CD4-positive, alpha-beta T cell treated with Interleukin-21 for 1 hour (primary cell): ENCODE data around the gene CORO2B.
"Not testable (repeated sequence)": the region's sequence is repeated elsewhere in the genome, so short reads cannot be mapped to it uniquely, and the experiment has no call there.

Experiments used
- DNase-seq: peaks from one replicate; pipeline ENCODE4 v3.0.0-alpha.2; 2020

CORO2B gene

GRCh38 chr15:68593341-68593740 lies 14.5 kb downstream of the CORO2B start:
- DNase-seq = no peak

DNA sequence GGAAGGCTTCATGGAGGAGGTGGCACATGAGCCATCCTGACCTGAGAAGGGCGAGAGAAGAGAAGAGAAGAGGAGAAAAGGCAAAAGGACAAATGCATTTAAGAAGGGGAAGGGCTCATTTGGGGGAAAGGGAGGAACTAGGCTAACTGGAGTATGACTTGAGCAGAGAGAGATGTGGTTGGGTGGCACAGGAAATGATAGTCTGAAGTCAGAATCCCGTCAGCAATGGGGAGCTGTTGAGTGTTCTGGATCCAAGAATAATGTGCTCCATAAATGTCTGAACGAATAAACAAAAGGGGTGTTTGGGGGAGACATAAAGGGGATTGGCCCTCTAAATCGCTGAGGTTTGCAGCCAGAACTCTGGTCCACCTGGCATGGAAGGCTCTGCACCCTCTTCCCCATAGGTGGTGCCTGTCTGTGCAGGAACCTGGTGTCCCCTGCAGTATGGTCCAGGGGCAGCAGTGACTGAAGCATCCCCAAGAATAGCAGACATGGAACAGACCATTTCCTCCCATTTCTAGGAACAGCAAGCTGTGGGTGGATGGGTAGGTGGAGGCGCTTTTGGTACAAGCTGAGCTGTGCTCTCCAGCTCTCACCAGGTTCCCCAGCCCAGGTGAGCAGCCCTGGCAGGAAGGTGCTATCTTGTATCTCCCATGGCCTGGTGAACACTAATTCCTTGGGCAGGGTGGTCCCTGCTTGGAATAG lies 15.2 kb downstream of the CORO2B start:
- no peak for DNase-seq

DNA sequence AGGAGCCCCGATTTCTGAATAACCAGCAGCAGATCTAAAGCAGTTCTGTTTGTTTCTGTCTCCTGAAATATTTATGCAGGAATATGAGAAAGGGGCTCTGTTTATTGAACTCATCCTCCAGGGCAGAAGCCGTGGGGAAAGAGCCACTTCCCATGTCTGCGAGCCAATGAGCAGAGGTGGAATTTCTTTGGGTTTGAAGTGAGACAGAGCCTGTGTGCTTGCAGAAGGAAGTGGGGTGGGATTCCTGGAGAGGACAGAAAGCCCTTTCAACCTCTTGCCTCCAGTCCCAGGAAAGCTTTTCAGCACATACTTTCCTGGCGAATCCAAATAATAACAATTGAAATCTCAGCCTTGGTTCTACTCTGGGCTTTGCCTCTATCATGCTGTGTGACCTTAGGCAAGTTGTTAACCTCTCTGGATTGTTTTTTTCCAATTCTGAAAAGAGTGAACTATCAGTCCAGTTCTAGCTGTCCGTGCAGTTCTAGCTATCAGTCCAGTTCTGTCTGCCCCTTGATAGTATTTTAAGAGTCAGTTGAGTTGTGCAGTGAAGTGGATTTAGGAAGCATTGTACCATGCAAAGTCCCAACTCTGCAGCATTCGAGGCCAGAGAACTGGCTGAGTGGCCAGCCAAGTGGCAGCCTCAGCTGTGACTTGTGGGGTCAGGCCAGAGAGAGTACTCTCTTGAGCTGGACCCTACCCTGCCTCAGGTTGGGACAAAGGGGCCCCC lies 15.9 kb downstream of the CORO2B start:
- DNase-seq = no peak

GRCh38 chr15:68595260-68595564 lies 16.4 kb downstream of the CORO2B start:
- DNase-seq = no peak

DNA sequence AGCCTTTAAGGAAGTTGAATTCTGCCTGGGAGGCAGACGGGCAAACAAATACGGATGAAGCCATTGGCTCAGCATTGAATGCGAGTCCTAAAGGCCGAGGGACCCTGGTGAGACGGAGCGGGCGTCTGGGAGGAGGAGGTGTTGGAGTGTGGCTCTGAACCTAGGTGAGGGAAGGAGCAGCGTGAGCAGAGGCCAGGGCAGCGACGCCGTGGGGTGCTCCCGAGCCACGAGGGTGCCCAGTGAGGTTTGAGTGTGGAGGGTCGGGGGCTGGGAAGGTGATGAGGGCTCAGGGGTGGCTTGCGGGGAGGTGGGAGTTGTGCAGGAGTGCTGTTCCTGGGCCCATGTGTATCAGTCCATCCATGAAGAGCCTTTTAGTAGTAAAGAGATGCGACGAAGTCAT lies 17.0 kb downstream of the CORO2B start:
- DNase-seq = no peak

GRCh38 chr15:68596691-68597090 lies 17.9 kb downstream of the CORO2B start:
- DNase-seq = no peak

DNA sequence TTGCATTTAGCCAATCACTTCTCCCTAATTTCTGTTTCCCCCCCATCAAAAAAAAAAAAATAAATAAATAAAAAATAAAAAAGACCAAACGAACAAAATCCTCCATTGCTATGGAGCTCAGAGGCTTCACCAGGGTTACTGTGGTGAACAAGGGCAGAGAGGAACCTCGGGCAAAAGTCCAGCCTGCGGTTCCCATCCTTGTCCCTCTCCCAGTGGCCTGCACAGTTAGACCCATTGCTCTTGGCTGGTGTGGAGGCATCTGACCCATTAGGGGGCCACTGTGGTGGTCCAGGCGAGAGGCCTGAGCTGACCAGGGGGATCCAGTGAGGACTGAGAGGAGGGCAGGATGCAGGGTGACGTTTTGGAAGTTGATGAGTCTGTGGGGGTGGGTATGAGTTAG lies 18.8 kb downstream of the CORO2B start:
- DNase-seq = no peak

DNA sequence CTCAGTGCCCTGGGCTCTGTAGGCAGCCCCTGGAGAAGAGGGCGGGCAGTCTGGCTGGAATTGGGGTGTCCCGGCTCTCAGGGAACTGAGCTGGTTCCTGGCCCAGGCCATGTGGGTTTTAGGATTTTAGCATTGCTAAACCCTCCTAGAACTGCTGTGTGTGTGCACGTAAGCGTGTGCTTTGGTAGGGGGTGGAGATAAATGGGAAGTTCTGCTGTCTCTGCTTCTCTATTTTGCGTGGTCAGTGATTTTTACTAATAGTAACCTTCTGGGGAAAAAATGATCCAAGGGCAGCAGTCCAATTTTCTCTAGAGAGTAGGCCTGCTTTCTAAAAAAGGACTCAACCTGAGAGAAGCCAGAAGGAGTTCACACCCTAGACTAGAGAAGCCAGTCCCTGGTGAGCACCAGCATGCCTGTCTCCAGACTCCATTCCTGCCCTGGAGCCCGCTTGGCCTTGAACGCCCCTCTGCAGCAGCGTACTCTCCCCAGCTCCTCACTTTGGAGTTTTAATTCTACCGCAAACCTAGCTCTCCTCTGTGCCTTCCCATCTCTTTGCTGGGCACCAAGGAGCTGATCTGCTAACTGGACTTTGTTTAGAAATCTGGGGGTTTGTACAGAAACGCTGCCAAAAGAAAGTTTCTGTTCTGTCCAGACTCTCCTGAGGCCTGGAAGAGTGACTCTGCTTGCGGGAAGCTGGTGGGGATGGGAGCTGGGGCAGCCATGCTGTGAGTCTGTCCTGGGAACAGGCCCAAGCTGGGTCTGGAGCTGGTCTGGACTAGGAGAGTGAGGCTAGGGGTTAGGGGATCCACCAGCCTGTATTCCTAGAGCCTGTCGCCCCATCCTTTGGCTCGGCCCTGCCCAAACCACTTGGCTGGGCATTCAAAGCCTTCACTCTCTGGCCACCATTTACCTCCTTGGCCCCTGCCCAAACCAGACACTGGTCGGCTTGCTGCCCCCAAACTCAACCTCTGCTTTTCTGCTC lies 19.7 kb downstream of the CORO2B start:
- no peak for DNase-seq

DNA sequence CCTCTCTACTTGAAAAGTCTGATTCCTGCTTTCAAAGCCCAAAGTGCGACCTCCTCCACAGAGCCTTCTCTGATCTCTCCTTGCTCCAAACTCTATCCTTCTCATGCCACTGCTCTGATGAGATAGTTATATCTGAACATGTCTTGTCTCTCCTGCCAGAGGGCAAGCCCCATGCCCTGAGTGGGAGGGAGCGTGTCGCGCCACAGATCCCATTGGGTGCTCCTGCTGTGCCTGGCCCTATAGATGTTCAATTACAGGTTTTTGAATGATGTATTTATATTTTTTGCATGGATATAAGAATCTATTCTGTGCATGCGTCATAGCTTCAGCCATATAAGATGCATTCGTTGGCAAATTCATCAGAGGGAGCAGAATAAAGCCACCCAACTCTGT lies 20.4 kb downstream of the CORO2B start:
- DNase-seq = no peak

GRCh38 chr15:68599560-68600071 lies 20.8 kb downstream of the CORO2B start:
- DNase-seq = no peak

GRCh38 chr15:68601206-68602197 lies 22.7 kb downstream of the CORO2B start:
- no peak for DNase-seq

- no peak for DNase-seq
Observed at GRCh38 chr15:68602459-68603215, 23.8 kb downstream of the CORO2B start.

DNA sequence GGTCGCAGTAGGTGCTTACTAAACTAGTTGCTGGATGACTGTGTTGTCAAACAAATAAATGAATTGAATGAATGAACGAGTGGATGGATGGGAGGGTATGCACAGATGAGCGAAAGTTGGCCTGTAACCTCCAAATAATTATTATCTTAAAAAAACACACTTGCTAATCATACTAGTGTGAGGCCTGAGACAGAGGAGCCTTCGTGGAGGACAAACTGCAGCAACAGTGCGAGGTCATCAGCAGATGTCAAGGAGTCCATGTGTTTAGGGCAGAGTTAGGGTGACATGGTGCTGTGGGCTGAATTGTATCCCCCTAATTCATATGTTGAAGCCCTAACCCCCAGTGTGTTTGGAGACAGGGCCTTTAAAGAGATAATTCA lies 24.4 kb downstream of the CORO2B start:
- no peak for DNase-seq

DNA sequence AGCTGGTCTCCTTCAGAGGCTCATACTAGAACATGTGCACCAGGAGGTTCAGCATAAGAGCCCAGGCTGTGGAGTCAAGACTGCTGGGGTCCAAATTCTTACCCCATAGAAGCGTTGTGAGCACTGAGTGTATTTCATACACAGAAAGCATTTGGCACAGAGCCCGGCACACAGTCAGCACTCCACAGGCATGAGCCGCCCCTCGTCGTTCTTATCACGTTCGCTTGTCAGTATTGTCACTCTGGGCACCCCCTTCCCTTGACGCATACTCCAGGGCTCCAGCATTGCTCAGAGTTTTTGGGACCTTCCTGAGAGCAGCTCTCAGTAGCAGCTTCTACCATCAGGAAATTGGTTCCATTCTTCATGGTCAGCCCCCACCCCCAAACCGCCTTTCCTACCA lies 25.2 kb downstream of the CORO2B start:
- DNase-seq = no peak

- not testable (repeated sequence) for DNase-seq
Observed at GRCh38 chr15:68604840-68605478, 26.2 kb downstream of the CORO2B start.

DNA sequence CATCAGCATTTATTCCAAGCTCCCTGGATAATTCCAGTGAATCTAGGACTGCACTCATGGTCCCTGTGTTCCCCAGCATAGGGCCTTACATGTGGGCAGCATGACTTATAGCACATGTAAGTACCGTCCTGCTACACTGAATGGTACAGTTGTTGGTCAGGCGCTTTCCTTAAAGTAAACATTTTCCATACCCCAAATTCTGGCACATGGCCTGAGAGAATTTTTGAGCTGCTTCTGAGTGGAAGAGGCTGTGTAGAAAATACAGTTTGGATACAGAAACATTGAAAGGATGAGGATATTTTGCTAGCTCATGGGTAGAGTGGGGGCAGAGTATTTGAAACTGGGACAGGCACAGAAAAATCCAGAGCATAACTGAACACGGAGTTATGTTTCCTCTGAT lies 27.6 kb downstream of the CORO2B start:
- no peak for DNase-seq

GRCh38 chr15:68608206-68608843 lies 29.5 kb downstream of the CORO2B start:
- no peak for DNase-seq

GRCh38 chr15:68608844-68609232 lies 30.0 kb downstream of the CORO2B start:
- no peak for DNase-seq

GRCh38 chr15:68609629-68610028 lies 30.8 kb downstream of the CORO2B start:
- no peak for DNase-seq

- DNase-seq = no peak
Observed at GRCh38 chr15:68610825-68611224, 32.0 kb downstream of the CORO2B start.
